Stimulated activated memory B cell treated with anti-CD40 and anti-IgM and Interleukin-4, amounts not matched to agents 10 μg/mL and 1 μg/mL and 100 μg/mL, for 72 hours (primary cell): ENCODE data around the gene NELL1.

ENCODE experiments used
- ATAC-seq: fragments of 150-1000 bp; cut with Tn5 transposase; 2 replicates; pipeline ENCODE4 v1.10.0; 2021
- H3K27ac Mint-ChIP-seq: one replicate; pipeline ENCODE4 v1.8.0; 2022; ENCODE audit warnings: mild to moderate bottlenecking, mixed read lengths
- H3K27me3 Mint-ChIP-seq: one replicate; pipeline ENCODE4 v1.8.0; 2022; ENCODE audit warnings: mixed read lengths
- H3K36me3 Mint-ChIP-seq: one replicate; pipeline ENCODE4 v1.8.0; 2022; ENCODE audit warnings: mixed read lengths
- H3K4me1 Mint-ChIP-seq: one replicate; pipeline ENCODE4 v1.8.0; 2022; ENCODE audit warnings: mixed read lengths
- H3K4me3 Mint-ChIP-seq: one replicate; pipeline ENCODE4 v1.8.0; 2022; ENCODE audit warnings: mild to moderate bottlenecking, moderate library complexity, mixed read lengths
- H3K9me3 Mint-ChIP-seq: one replicate; pipeline ENCODE4 v1.8.0; 2022; ENCODE audit warnings: mixed read lengths

NELL1 gene

DNA sequence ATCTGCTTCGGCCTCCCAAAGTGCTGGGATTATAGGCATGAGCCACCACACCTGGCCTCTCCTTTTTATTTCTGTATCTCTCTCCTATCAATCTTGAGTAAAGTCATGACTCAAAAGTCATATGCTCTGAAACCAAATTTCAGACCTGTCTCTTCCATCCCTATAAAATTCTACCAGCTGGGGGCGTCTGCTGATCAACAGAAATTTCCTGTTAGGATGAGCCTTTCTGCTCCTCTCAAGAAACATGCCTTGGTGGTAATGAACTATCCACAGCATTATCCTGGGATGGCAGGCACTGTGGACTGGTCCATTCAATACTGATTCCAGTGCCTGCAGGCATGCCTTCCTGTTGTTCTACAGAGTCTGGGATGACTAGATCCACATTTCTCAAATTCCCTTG lies 472.6 kb downstream of the NELL1 start:
- Mint-ChIP-seq H3K4me1 (no peaks in the 10 kb centered on the region), H3K27ac (no peak overlapping the region), H3K36me3 (no peaks in the 10 kb centered on the region), H3K4me3 (no peak overlapping the region), H3K9me3 (peaks cover 12% of the 10 kb centered on the region), H3K27me3 (no peaks in the 10 kb centered on the region)
- ATAC-seq, result no peak

- no peaks in the 10 kb centered on the region for H3K27me3 Mint-ChIP-seq
- H3K4me3 Mint-ChIP-seq, result no peak overlapping the region
- no peaks in the 10 kb centered on the region for H3K36me3 Mint-ChIP-seq
- H3K9me3 Mint-ChIP-seq, result peaks cover 4% of the 10 kb centered on the region
- ATAC-seq, result no peak
- H3K4me1 Mint-ChIP-seq, result no peaks in the 10 kb centered on the region
- no peak overlapping the region for H3K27ac Mint-ChIP-seq
These were observed 475.1 kb downstream of the NELL1 start for GRCh38 chr11:21144531-21144930.

- no peaks in the 10 kb centered on the region for H3K36me3 Mint-ChIP-seq
- peaks cover 12% of the 10 kb centered on the region for H3K9me3 Mint-ChIP-seq
- H3K27ac Mint-ChIP-seq, result no peak overlapping the region
- no peaks in the 10 kb centered on the region for H3K27me3 Mint-ChIP-seq
- no peaks in the 10 kb centered on the region for H3K4me1 Mint-ChIP-seq
- H3K4me3 Mint-ChIP-seq, result no peak overlapping the region
- no peak for ATAC-seq
These were observed 479.0 kb downstream of the NELL1 start for GRCh38 chr11:21148376-21148775.

DNA sequence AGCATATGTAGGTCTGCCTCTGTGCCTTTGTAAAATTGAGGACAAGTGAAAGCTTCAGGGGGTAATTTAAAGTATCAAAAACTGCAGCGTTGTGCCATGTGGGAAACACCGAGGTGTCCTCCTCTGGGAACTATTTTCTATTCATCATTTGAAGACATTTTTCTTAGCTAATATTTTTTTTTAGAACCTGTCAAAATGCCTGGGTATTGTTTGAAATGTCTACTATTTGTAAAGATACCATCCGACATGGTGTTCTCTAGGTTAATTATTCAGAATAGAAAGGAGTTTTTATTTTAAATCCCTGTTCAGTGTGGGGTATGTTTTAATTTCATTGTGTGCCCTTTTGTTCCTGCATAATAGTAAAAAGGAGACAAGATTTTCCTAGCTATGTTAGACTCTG lies 490.8 kb downstream of the NELL1 start:
- H3K4me1 Mint-ChIP-seq, result no peaks in the 10 kb centered on the region

GRCh38 chr11:21169639-21170038 lies 500.3 kb downstream of the NELL1 start:
- H3K27ac Mint-ChIP-seq, result no peak overlapping the region
- H3K4me1 Mint-ChIP-seq, result no peaks in the 10 kb centered on the region
- H3K4me3 Mint-ChIP-seq, result no peak overlapping the region
- no peaks in the 10 kb centered on the region for H3K36me3 Mint-ChIP-seq
- ATAC-seq, result no peak
- peaks cover 2% of the 10 kb centered on the region for H3K9me3 Mint-ChIP-seq
- no peaks in the 10 kb centered on the region for H3K27me3 Mint-ChIP-seq

More for the DNA sequence above, 490.8 kb downstream of the NELL1 start:
- Mint-ChIP-seq H3K4me3 (no peak overlapping the region), H3K9me3 (peaks cover 4% of the 10 kb centered on the region), H3K27ac (no peak overlapping the region), H3K36me3 (no peaks in the 10 kb centered on the region), H3K27me3 (no peaks in the 10 kb centered on the region)
- no peak for ATAC-seq

DNA sequence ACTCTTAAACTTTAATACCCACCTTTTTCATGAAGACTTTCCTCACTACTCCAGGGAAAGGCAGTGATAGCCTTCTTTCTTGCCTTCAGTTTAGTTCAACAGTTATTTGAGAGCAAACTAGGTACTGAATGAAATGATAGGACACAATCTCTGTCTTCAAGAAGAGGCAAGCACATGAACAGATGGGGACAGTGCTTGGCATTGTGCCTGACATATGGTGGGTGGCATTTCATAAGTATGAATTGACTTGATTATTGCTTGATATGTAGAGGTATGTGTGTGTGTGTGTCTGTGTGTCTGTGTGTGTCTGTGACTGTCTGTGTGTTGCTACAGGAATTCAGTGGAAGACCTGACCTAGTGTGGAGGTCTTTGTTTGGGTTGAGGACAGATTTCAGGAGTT lies 504.1 kb downstream of the NELL1 start:
- no peak for ATAC-seq
- no peaks in the 10 kb centered on the region for H3K9me3 Mint-ChIP-seq
- H3K4me1 Mint-ChIP-seq, result no peaks in the 10 kb centered on the region
- H3K4me3 Mint-ChIP-seq, result no peak overlapping the region
- no peak overlapping the region for H3K27ac Mint-ChIP-seq
- no peaks in the 10 kb centered on the region for H3K27me3 Mint-ChIP-seq
- no peaks in the 10 kb centered on the region for H3K36me3 Mint-ChIP-seq

DNA sequence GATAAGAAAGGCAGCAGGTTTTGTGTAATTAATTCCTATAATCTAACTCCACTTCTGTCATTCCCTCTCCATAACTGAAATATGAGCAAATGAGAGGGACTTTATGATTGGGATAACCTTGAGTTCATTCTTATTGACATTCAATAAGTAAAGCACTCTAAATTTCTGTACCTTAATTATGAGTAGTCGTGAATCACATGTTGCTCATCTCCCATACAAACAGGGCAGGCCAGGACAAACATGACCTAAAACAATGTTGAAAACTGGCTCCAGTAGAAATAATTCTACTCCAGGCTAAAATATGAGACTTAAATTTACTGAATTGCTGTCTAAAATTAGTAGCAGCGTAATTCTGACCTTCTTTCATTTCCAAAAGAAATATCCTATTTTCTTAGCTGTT lies 505.4 kb downstream of the NELL1 start:
- Mint-ChIP-seq H3K4me1 (no peaks in the 10 kb centered on the region), H3K36me3 (no peaks in the 10 kb centered on the region), H3K27ac (no peak overlapping the region), H3K9me3 (no peaks in the 10 kb centered on the region), H3K4me3 (no peak overlapping the region), H3K27me3 (no peaks in the 10 kb centered on the region)
- no peak for ATAC-seq

DNA sequence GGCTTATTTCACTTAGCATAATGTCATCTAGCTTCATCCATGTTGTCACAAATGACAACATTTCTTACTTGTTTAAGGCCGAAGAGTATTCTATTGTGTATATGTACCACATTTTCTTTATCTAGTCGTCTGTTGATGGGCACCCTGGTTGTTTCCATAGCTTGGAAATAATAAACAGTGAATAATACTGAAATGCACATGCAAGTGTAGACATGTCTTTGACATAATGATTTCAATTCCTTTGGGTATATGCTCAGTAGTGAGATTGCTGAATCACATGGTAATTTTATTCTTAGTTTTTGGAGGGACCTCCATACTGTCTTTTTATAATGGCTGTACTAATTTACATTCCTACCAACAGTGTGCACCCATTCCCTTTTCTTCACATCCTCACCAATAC lies 508.0 kb downstream of the NELL1 start:
- no peak for ATAC-seq
- no peaks in the 10 kb centered on the region for H3K4me1 Mint-ChIP-seq
- H3K4me3 Mint-ChIP-seq, result no peak overlapping the region
- no peak overlapping the region for H3K27ac Mint-ChIP-seq
- no peaks in the 10 kb centered on the region for H3K27me3 Mint-ChIP-seq
- no peaks in the 10 kb centered on the region for H3K36me3 Mint-ChIP-seq
- H3K9me3 Mint-ChIP-seq, result no peaks in the 10 kb centered on the region

DNA sequence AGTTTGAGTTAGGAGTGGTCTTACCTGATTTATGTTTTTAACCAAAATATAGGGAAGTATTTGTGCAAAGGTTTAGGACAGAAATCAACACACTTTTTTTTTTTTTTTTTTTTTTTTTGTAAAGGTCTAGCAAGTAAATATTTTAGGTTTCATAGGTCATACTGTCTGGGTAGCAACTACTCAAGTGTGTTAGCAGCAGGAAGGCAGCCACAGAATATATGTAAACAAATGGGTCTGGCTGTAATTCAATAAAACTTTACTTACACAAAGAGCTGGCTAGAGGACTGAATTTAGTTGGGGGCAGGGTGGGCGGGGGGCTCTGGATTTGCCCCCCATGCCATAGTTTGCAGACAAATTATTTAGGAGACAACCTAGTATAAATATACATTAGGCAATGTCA lies 510.4 kb downstream of the NELL1 start:
- H3K4me3 Mint-ChIP-seq, result no peak overlapping the region
- no peaks in the 10 kb centered on the region for H3K4me1 Mint-ChIP-seq
- no peaks in the 10 kb centered on the region for H3K27me3 Mint-ChIP-seq
- H3K27ac Mint-ChIP-seq, result no peak overlapping the region
- no peak for ATAC-seq
- peaks cover under 1% of the 10 kb centered on the region for H3K9me3 Mint-ChIP-seq
- no peaks in the 10 kb centered on the region for H3K36me3 Mint-ChIP-seq

DNA sequence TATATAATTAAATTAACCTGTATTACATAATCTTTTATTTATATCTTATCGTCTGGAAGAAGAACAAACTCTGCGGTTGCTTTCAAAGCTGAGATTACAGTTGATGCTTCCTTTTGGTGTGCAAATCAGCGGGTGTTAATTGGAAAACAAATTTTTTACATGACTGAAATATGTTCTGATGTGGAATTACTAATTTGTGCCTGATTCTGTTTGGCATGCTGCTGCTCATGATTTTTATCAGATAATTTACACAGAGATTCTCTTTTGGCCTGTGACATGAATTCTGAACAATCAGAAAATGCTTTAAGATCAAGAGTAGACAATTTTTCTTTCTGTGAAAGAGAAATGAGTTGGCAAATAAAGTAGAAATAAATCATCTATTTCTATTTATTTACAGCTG lies 510.8 kb downstream of the NELL1 start:
- no peaks in the 10 kb centered on the region for H3K4me1 Mint-ChIP-seq
- no peak overlapping the region for H3K4me3 Mint-ChIP-seq
- ATAC-seq, result no peak

DNA sequence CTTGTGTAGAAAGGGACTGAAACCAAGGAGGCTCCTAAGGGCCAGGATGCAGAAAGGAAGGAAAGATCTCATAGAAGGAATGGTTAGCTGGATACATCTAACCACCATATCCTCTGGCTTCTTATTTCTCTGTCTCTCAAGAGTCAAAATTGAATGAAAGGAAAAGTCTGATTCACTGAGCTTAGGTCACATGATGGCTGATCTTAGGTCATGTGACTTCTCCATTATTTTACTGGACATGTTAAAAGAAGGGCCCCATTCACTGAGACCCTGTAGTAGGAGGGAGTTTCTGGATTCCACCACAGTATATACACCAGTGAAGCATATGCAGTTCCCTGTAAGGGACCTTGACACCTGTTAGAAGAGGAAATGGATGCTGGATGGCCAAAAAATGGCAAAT lies 516.6 kb downstream of the NELL1 start:
- peaks cover 8% of the 10 kb centered on the region for H3K9me3 Mint-ChIP-seq
- no peak for ATAC-seq
- no peaks in the 10 kb centered on the region for H3K36me3 Mint-ChIP-seq
- no peaks in the 10 kb centered on the region for H3K27me3 Mint-ChIP-seq
- no peak overlapping the region for H3K27ac Mint-ChIP-seq
- no peaks in the 10 kb centered on the region for H3K4me1 Mint-ChIP-seq
- H3K4me3 Mint-ChIP-seq, result no peak overlapping the region

More for the DNA sequence above, 510.8 kb downstream of the NELL1 start:
- H3K27me3 Mint-ChIP-seq, result no peaks in the 10 kb centered on the region
- peaks cover 3% of the 10 kb centered on the region for H3K9me3 Mint-ChIP-seq
- no peak overlapping the region for H3K27ac Mint-ChIP-seq
- H3K36me3 Mint-ChIP-seq, result no peaks in the 10 kb centered on the region

- Mint-ChIP-seq H3K27ac (no peak overlapping the region), H3K4me3 (no peak overlapping the region), H3K9me3 (peaks cover 5% of the 10 kb centered on the region), H3K36me3 (no peaks in the 10 kb centered on the region), H3K27me3 (no peaks in the 10 kb centered on the region), H3K4me1 (no peaks in the 10 kb centered on the region)
- ATAC-seq, result no peak
These were observed 520.8 kb downstream of the NELL1 start for GRCh38 chr11:21190181-21190580.

DNA sequence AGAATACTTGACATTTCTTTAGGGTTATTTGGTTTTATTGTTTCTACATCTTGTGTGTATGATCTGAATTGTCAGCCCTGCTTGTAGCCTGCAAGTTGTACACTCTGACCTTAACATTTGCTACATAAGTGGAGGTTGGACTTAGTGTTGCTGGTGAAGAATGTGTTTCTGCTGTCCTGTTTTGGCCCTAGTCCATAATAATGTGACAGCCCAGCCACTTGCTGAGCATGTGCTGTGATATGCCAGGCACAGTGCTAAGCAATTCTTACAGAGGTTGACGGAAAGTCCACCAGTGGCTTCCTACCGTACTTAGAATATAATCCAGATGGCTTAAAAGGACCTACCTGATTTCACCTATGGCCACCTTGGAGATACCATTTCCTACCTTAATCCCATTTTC lies 526.6 kb downstream of the NELL1 start:
- Mint-ChIP-seq H3K4me3 (no peak overlapping the region), H3K4me1 (no peaks in the 10 kb centered on the region), H3K36me3 (no peaks in the 10 kb centered on the region), H3K9me3 (peaks cover 8% of the 10 kb centered on the region), H3K27ac (no peak overlapping the region), H3K27me3 (no peaks in the 10 kb centered on the region)
- ATAC-seq, result no peak

GRCh38 chr11:21198498-21198897 lies 529.1 kb downstream of the NELL1 start:
- Mint-ChIP-seq H3K36me3 (no peaks in the 10 kb centered on the region), H3K27ac (no peak overlapping the region), H3K4me3 (no peak overlapping the region), H3K4me1 (no peaks in the 10 kb centered on the region), H3K27me3 (no peaks in the 10 kb centered on the region), H3K9me3 (peaks cover 15% of the 10 kb centered on the region)
- ATAC-seq, result no peak

- Mint-ChIP-seq H3K4me1 (no peaks in the 10 kb centered on the region), H3K4me3 (no peak overlapping the region), H3K27ac (no peak overlapping the region), H3K36me3 (no peaks in the 10 kb centered on the region), H3K27me3 (no peaks in the 10 kb centered on the region), H3K9me3 (peaks cover 9% of the 10 kb centered on the region)
- ATAC-seq, result no peak
These were observed 535.8 kb downstream of the NELL1 start for GRCh38 chr11:21205205-21205604.

- Mint-ChIP-seq H3K36me3 (no peaks in the 10 kb centered on the region), H3K27me3 (no peaks in the 10 kb centered on the region), H3K27ac (no peak overlapping the region), H3K9me3 (peaks cover 8% of the 10 kb centered on the region), H3K4me3 (no peak overlapping the region), H3K4me1 (no peaks in the 10 kb centered on the region)
- ATAC-seq, result no peak
These were observed 556.5 kb downstream of the NELL1 start for GRCh38 chr11:21225860-21226259.

GRCh38 chr11:21229224-21229623 lies 559.8 kb downstream of the NELL1 start:
- H3K9me3 Mint-ChIP-seq, result no peaks in the 10 kb centered on the region
- H3K27me3 Mint-ChIP-seq, result no peaks in the 10 kb centered on the region
- no peak for ATAC-seq
- no peak overlapping the region for H3K27ac Mint-ChIP-seq
- no peaks in the 10 kb centered on the region for H3K4me1 Mint-ChIP-seq
- no peaks in the 10 kb centered on the region for H3K36me3 Mint-ChIP-seq
- no peak overlapping the region for H3K4me3 Mint-ChIP-seq
